AG09319 (cell line): Measurements from ENCODE around the gene CMIP.

Source experiments
- DNase-seq: peaks from one replicate; pipeline ENCODE4 v3.0.0-alpha.2; 2010; ENCODE audit warnings: low read depth; ENCODE audit errors: extremely low read depth
- CTCF ChIP-seq: IDR thresholded peaks from 2 replicates; pipeline ENCODE4 v1.5.1; 2011; ENCODE audit warnings: low read depth, mild to moderate bottlenecking, inconsistent platforms, low read length, moderate library complexity

CMIP gene

GRCh38 chr16:81647527-81647926, 202.9 kb downstream of the CMIP start:
- no peak for DNase-seq
- no peak for TF ChIP-seq CTCF

DNA sequence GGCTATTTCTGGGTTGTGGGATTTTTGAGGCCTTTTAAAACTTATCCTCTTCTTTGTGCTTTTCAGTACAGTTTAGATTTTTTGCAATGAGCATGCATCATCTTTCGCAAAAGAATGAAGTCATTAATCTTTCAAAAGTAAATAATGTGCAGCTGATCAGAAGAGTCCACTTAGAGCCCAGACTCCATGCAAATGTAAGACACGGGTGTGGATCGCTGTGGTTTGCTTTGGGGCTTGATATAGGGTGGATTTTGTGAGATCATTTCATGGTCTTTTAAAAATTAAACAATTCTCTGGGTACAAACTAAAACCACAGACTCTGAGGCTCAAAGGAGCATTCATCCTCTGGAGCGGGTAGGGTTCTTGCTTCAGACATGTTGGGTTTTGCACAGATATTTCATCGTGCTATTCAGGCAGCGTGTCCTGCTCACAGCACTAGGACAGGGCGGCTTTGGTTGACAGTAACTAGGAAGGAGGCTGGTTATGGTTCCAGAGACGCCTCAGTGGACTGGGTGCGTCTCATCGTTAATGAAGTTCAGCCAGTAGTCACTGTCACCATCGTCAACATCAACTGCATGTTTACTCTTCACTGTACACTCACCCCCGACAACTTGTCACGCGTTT, 205.1 kb downstream of the CMIP start:
- DNase-seq: peak; percentile 42
- no peak for TF ChIP-seq CTCF

DNA sequence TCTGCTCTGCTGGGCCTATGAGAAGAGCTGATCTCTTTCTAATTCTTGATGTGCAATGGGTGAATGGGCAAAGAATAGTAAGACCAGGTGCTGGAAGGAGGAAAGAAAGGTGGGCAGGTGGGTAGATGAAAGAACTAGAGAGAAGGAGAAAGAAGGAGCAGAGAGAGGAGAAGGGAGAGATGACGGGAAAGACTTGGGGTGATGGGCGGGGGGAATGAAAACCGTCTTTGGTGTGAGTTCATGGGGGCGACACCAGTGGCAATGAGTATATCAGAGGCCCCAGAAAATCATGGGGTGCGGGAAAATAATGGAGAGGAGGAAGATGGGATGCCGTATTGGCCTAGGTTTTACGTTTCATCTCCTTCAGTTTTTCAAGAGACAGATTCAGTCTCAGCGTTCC, 205.7 kb downstream of the CMIP start:
- DNase-seq: no peak
- TF ChIP-seq CTCF: no peak

DNA sequence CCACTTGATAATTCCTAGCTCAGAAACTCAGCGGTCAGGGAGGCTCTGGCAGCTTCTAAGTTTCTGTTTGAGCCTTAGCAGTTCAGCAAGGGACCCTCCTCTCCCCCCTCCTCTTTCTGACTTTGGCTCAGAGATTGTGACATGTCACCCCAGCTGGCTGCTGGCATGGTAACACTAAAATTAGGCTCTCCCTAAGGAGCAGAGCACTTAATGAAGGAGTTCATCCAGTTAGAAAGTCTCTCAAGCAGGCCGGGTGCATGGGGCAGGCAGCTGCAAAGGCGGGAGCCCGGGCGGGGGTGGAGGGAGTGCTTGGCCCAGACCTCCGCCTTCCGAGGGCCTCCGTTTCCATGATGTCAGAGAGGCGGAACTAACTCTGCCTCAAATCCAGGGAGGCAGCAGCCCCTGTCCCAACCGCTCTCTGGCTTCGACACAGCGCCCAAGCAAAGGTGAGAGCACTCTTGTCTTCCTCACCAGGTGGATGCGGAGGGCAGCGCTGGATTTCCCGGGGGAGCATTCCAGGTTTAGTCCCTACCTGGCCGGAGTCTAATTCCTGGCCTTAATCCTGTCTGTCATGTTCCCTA, 206.5 kb downstream of the CMIP start:
- no peak for TF ChIP-seq CTCF
- no peak for DNase-seq

DNA sequence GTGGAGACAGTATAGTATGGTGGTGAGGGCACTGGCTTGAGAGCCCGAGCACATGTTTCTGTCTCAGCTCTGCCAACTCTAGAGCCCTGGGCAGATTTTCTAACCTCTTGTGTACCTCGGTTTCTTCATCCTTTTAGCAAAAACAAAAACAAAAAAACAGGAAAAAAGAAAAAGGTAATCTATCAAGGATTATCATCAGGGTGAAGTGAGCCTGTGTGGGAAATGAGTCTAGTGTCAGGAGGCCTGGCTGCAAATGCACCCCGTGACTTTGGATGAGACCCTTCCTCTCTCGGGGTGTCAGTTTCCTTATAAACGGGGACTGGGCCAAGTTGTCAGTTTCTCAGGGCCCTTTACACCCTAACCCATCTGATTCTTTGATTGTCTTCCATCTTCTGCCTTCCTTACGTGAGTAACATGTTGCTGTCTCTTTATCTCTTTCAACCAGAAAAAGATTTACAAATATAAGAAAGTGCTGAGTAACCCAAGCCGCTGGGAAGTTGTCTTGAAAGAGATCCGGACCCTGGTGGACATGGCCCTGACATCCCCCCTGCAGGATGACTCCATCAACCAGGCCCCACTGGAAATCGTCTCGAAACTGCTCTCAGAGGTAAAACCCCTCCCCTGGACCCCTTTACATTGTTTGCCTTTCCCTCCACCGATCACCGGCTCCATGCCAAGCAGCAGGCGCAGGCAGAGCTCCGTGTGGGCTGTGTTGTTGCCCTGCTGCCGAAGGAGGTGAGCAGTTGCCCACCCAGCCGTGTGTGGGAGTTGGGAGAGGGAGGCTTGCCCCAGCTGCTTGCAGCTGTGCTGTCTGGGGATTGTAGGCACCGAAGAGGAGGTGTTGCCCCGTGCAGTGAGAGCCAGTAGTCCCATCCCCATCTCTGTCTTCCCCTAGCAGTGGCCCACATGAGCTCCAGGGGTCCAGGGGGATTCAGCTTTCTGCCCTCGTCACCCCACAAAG, 207.4 kb downstream of the CMIP start:
- TF ChIP-seq CTCF: no peak
- no peak for DNase-seq

DNA sequence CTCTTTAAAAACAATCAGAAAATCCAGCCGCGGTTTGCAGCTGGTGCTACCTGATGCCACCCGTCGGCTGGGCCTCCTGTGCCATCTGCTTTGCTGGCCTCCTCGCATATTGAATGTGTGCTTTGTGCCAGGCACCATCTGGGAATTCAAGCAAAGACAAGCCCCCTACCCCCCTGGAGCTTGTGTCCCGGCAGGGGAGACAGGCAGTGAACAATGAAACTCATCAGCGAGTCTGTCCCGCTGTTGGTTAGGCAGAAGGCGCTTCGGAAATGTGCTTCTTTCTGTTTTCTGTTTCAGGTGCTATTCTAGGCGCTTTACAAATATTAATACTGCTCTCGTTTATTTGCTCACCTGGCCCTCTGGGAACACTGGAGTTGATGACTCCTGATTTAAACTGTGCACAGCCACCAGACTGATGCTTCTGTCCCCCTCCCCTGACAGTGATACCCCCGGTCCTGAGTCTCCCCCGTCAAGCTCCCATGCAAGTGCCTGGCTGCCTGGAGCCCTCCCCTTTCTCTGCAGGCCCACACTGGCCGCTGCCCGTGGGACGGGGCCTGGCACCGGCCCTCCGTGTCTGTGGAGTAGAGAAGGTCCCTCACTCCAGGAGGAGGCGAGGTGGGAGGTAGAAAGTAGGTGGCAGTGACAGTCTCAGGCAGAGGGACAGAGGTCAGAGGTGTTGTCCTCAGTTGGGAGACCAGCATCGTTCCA, 208.3 kb downstream of the CMIP start:
- no peak for TF ChIP-seq CTCF
- DNase-seq: no peak
